OCI-M1 (cell line): Measurements from ENCODE around the gene CTSK.
"Not testable (repeated sequence)": the region's sequence is repeated elsewhere in the genome, so short reads cannot be mapped to it uniquely, and the experiment has no call there.

Source experiments
- DNase-seq: peaks from one replicate; lab custom pipeline; 2025; lab: John Stamatoyannopoulos, UW

The CTSK gene

DNA sequence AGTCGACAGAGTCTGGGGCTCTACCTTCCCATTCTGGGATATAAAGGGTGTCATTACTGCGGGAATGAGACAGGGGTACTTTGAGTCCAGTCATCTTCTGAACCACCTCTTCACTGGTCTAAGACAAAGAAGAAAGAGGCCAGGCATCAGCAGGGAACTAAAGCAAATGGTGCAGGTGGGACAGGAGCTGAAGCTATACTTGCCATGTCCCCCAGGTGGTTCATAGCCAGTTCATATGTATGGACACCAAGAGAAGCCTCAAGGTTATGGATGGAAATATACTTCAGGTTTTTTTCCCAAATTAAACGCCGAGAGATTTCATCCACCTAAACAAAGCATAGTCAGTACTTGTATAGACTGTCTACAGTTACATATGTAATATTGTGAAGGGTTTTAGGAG, 2.2 kb downstream of the CTSK start:
- DNase-seq = no peak

DNA sequence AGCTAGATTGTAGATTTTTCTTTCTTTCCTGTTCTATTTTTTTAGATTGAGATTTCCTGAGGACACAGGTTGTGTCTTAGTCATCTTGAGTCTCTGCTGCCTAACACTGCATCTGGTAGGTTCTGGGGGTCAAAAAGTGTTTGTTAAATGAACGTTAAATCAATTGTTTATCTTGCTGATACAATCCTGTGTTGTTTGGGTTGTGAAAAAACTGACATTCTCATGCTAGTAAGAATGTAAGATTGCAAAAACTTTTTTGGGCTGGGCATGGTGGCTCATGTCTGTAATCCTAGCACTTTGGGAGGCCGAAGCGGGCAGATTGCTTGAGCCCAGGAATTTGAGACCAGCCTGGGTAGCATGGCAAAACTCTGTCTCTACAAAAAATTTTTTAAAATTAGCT, 3.4 kb downstream of the CTSK start:
- DNase-seq = no peak

- no peak for DNase-seq
Measured at GRCh38 chr1:150799089-150799488, 9.0 kb downstream of the CTSK start.

DNA sequence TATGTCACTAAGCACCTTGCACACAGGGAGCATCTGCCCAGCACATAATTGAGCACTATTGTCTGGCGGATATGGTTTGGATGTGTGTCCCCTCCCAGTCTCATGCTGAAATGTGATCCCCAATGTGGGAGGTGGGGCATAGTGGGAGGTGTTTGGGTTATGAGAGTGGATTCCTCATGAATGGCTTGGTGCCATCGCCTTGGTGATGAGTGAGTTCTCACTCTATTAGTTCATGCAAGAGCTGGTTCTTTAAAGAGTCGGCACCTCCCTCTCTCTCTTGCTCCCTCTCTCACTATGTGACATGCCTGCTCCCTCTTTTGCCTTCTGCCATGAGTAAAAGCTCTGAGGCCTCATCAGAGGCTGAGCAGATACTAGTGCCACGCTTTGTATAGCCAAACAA, 9.5 kb downstream of the CTSK start:
- no peak for DNase-seq

- DNase-seq = no peak
Measured at GRCh38 chr1:150796374-150796773, 11.7 kb downstream of the CTSK start.

DNA sequence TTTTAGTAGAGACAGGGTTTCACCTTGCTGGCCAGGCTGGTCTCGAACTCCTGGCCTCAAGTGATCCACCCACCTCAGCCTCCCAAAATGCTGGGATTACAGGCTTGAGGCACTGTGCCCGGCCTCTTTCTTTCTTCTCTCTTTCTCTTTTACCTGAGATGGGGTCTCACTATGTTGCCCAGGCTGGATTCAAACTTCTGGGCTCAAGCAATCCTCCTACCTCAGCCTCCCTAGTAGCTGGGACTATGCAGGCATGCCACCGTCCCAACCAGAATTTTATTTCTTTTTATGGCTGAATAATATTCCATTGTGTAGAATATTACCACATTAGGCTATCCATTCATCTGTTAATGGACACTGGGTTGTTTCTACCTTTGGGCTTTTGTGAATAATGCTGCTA, 14.3 kb downstream of the CTSK start:
- not testable (repeated sequence) for DNase-seq

GRCh38 chr1:150793221-150793620, 14.8 kb downstream of the CTSK start:
- no peak for DNase-seq

- no peak for DNase-seq
Measured at GRCh38 chr1:150791585-150791984, 16.5 kb downstream of the CTSK start.

DNA sequence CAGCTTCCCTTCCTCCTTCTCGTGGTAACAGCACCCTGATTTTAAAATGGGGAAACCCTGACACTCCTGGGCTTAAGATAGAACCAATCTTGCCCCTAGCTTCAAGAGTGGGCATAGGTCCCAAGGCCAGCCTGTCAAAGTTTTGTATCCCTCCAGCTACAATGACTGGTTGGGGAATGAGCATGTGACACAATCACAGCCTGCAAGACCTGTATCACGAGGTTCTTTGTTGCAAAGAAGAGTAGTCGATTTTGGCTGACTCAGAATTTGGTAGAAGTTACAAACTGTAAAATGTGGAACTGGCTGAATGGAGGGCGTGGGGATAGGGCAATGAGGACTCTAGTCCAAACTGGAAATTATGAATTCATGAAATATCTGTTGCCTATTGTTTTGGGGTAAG, 18.7 kb downstream of the CTSK start:
- DNase-seq = peak; percentile 49

- no peak for DNase-seq
Measured at GRCh38 chr1:150788946-150789345, 19.1 kb downstream of the CTSK start.

GRCh38 chr1:150787455-150787854, 20.6 kb downstream of the CTSK start:
- DNase-seq = no peak

- no peak for DNase-seq
Measured at GRCh38 chr1:150780510-150780909, 27.6 kb downstream of the CTSK start.

DNA sequence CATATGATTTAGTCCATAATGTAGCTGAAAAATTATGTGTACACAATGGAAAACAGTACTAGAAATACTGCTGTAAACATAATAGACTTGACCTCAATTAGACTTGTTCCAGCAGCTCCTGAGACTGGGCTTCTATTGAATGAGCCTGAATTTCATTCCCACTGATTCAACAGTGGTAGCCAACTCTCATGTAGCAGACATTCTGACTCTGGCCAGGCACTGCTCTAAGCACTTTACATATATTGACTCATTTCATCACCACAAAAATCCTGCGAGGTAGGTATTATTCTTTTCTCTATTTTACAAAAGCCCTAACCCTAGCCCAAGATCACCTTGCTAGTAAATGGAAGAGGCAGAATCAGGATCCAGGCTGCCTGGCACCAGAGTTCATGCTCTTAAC, 29.7 kb downstream of the CTSK start:
- DNase-seq = no peak

- DNase-seq = no peak
Measured at GRCh38 chr1:150777544-150777943, 30.5 kb downstream of the CTSK start.

GRCh38 chr1:150775931-150776505, 32.0 kb downstream of the CTSK start:
- not testable (repeated sequence) for DNase-seq

GRCh38 chr1:150775276-150775675, 32.8 kb downstream of the CTSK start:
- no peak for DNase-seq

GRCh38 chr1:150772326-150772725, 35.7 kb downstream of the CTSK start:
- DNase-seq = no peak

- not testable (repeated sequence) for DNase-seq
Measured at GRCh38 chr1:150767704-150768103, 40.4 kb downstream of the CTSK start.

- not testable (repeated sequence) for DNase-seq
Measured at GRCh38 chr1:150765977-150766301, 42.1 kb downstream of the CTSK start.

DNA sequence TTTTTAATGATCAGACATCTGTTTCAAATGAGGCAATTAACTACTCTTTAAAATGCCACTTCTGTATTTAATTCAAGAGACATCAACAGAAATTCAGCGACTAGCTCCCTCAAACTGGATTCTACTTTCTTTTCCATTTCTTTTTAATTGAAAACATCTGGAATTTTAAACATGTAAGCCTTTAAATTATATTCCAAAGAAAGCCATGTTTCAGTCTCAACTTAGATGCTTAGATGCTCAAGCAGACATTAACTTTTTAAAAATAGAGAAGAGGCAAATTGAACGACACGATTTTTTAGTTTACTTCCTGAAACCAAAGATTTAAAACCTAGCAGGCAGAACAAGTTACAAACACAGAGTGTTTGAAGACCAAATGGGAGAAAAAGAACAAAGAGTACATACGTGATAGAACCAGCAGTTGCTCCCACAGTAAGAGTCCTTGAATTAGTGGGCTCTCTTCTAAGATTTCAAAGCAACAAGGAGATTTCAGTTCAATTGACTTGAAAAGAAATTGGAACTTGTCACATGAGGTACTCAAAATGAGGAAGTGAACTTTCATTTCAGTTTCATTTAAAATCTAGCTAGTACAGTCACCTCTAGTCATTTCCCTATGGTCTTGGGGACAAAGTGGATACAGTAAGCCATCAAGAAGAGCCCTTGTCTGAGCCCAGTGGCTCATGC, 42.6 kb downstream of the CTSK start, which contains the start of gene CTSS:
Gene CTSS (minus strand): TSS at position 483 of the 681 bp plus-strand sequence. CDS start 1,015 bp downstream, outside the sequence.
- DNase-seq = peak; percentile 96

- DNase-seq = peak; percentile 67
Measured at GRCh38 chr1:150764617-150765101, 43.4 kb downstream of the CTSK start.

- no peak for DNase-seq
Measured at GRCh38 chr1:150763018-150763417, 45.0 kb downstream of the CTSK start.

- peak; percentile 53 for DNase-seq
Measured at GRCh38 chr1:150762552-150762951, 45.5 kb downstream of the CTSK start.

DNA sequence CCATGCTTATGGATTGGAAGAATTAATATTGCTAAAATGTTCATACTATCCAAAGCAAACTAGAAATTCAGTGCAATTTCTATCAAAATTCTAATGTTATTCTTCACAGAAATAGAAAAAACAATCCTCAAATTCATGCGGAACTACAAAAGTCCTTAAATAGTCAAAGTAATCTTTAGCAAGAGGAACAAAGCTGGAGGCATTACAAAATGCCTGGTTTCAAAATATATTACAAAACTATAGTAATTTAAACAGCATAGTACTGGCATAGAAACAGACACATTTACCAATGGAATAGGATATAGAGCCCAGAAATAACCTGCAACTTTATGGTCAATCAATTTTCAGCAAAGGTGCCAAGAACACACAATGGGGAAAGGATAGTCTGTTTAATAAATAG, 46.3 kb downstream of the CTSK start:
- no peak for DNase-seq
